Stimulated activated CD4-positive, alpha-beta T cell treated with anti-CD3 and anti-CD28 coated beads, Interleukin-4, amount 100 ng/mL, for 1 hour (primary cell): ENCODE results near the gene SULT1A3.
A peak's percentile ranks its signal among the peaks of the same experiment; 100 is the strongest.
"Not testable (repeated sequence)": the region's sequence is repeated elsewhere in the genome, so short reads cannot be mapped to it uniquely, and the experiment has no call there.

Source experiments
- DNase-seq: peaks from one replicate; pipeline ENCODE4 v3.0.0-alpha.2; 2020

SULT1A3 gene

DNA sequence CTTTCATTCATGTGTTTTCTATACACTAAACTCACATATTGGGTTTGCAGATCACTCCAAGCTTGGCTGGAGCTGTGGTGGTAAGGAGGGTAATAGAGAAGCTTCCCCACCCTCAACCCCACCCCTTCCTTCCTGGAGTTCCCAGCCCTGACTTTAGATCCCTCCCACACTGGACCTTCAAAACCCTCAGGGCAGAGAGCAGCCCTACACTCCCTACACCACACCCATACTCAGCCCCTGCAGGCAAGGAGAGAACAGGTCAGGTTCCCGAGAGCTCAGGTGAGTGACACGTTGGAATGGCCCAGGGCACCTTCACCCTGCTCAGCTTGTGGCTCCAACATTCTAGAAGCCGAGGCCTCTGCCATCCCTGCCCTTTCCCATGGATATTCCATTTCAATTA is at the start of gene SULT1A3:
TSS of gene SULT1A3 (plus strand) at position 207 of the 400 bp plus-strand sequence. CDS start 1,474 bp downstream, outside the sequence.
- not testable (repeated sequence) for DNase-seq

- DNase-seq: no peak
Measured at GRCh38 chr16:30151091-30151490, 48.0 kb upstream of the SULT1A3 start.

- DNase-seq: no peak
Measured at GRCh38 chr16:30152517-30152916, 46.5 kb upstream of the SULT1A3 start.

- DNase-seq: no peak
Measured at GRCh38 chr16:30155188-30155587, 43.9 kb upstream of the SULT1A3 start.

DNA sequence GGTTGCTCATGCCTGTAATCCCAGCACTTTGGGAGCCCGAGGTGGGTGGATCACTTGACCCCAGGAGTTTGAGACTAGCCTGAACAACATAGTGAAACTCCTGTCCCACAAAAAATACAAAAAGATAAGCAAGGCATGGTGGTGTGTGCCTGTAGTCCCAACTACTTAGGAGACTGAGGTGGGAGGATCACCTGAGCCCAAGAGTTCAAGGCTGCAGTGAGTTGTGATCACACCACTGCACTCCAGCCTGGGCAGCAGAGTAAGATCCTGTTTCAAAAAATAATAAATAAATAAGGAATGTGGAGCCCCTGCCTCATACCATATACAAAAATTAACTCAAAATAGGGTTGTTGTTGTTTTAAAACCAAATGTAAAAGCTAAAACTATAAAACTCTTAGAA is 41.8 kb upstream of the SULT1A3 start:
- DNase-seq: no peak

DNA sequence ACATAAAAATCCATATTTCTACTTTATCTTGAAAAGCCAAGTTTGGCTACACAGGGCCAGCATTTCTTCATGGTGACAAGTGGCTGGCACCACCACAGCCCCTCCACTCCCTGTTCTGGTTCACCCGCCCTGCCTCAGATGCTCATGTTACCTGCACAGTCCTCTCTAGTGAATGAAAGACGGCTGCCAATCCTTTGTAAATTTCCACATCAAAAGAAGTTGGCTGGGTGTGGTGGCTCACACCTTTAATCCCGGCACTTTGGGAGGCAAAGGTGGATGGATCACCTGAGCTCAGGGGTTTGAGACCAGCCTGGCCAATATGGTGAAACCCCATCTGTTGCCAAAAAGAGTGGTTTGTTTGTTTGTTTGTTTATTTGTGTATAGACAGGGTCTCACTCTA is 35.5 kb upstream of the SULT1A3 start:
- DNase-seq: no peak

DNA sequence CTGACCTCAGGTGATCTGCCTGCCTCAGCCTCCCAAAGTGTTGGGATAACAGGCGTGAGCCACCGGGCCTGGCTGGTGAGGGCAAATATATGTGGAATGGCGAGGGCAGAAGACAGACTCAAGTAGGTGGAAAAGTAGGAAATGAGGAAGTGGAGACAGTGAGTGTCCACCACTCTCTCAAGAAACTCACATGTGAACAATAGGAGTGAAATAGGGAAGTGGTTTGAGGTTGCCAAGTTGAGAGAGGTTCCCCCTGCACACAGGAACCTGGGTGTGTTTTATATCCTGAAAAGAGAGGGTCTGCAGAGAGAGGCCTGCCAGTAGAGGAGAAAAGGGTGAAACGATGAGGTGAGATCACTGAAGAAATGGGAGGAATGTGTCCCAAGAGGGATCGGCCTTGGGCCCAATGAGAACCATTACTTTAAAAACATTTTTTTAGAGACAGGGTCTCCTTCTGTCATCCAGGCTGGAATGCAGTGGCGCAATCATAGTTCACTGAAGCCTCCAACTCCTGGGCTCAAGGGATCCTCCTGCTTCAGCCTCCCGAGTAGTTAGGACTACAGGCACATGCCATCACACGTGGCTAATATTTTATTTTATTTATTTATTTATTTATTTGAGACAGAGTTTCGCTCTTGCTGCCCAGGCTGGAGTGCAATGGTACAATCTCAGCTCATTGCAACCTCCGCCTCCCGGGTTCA is 32.7 kb upstream of the SULT1A3 start:
- no peak for DNase-seq

- not testable (repeated sequence) for DNase-seq
Measured at GRCh38 chr16:30168746-30169145, 30.3 kb upstream of the SULT1A3 start.

- DNase-seq: not testable (repeated sequence)
Measured at GRCh38 chr16:30169416-30169815, 29.6 kb upstream of the SULT1A3 start.

GRCh38 chr16:30170145-30170544 is 28.9 kb upstream of the SULT1A3 start:
- not testable (repeated sequence) for DNase-seq

DNA sequence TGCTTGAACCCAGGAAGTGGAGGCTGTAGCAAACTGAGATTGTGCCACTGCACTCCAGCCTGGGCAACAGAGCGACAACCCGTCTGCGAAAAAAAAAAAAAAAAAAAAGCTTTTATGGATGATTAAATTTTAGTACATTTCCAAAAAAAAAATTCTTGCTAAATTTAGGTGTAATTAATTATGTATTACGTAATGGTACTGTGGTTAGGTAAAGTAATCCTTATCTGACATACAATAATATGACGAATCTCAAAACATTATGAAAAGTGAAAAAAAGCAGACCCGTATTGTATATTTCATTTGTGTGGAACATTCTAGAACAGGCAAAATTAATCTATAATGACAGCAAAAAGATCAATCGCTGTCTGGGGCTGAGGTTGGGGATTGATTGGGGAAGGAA is 26.0 kb upstream of the SULT1A3 start:
- no peak for DNase-seq

GRCh38 chr16:30176876-30177275 is 22.2 kb upstream of the SULT1A3 start:
- DNase-seq: not testable (repeated sequence)

DNA sequence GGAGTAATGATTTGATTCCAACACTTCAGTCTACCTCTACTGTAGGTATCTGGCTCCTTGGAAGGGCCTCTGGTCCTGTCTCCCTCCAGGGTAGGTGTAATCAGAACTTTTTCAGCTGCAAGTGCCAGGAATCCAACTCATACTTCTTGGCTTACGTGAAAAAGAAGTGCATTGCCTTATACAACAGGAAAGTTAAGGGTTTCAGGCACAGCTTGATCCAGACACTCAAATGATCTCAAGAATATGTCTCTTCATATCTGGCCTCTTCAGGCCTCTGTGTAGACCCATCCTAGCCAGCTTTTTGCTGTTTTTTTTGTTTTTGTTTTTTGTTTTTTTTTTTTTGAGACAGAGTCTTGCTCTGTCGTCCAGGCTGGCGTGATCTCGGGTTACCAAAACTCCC is 19.9 kb upstream of the SULT1A3 start:
- DNase-seq: no peak

DNA sequence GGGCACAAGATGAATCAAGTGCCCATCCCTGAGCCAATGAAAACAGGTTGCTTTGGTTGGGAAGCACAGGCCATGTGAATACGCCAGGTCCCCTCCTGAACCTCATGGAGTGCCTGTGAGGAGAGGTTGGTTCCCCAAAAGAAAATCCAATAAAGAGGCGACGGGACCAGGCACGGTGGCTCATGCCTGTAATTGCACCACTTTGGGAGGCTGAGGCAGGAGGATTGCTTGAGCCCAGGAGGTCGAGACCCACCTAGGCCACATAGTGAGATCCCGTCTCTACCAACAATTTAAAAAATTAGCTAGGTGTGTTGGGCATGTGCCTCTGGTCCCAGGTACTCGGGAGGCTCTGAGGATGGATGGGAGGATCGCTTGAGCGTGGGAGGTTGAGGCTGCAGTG is 19.1 kb upstream of the SULT1A3 start:
- DNase-seq: no peak

DNA sequence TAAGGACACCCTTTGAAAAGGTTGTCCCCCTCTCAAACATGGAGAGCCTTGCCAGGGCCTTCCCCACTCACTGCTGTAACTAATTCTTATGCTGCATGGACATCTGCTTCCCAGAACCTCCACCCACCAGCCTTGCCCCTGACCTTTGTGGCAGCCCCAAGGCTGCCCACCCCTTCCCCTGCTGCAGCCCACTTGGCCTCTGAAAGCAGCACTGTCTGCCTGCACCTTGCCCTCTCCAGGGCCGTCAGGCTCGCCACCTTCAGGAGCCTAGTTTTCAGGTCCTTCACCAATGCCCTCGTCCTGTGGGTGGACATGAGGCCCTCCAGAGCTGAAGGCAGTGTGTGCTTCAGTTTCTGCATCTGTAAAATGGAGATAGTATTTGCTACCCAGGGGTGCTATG is 18.3 kb upstream of the SULT1A3 start:
- no peak for DNase-seq

DNA sequence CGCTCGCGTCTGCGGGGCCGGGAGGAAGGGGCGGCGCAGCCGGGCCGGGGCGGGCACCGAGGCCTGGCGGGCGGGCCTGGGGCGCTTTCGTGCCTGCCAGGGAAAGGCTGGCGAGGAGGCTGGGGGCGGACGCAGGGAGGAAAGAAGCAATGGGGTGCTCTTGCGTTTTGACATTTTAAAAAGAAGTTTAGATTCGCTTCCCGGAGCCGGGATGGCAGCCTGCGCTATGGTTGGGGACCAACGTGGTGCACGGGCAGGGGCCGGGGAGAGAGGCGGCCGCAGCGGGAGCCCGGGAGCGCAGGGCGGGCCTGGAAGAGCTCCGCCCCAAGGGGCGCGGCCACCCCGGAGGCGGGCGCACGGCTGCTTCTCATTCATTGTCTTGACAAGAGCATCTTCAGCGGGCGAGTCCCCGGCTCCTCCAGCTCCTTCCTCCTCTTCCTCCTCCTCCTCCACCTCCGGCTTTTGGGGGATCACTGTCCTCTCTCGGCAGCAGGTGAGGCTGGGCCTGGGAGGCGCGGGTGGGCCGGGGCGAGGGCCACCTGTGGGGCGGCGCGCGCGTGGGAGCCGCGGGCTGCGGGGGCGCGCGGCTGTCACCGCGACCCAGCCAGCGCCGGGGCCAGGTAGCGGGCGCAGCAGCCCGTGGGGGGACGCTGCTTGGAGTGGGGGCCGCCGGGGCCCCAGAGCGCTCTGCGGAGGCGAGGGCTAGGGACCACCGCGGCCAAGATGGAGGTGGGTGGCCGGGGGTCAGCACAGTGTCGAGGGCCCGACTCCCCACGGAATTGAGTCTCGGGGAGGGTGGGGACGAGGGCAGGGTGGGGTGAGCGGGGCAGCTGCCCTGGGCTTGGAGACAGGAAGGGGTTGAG is 15.6 kb upstream of the SULT1A3 start, which contains the start of gene CORO1A:
TSS of gene CORO1A (plus strand) at position 370 of the 863 bp plus-strand sequence. CDS start 1,608 bp downstream, outside the sequence.
- DNase-seq: peak; percentile 82

DNA sequence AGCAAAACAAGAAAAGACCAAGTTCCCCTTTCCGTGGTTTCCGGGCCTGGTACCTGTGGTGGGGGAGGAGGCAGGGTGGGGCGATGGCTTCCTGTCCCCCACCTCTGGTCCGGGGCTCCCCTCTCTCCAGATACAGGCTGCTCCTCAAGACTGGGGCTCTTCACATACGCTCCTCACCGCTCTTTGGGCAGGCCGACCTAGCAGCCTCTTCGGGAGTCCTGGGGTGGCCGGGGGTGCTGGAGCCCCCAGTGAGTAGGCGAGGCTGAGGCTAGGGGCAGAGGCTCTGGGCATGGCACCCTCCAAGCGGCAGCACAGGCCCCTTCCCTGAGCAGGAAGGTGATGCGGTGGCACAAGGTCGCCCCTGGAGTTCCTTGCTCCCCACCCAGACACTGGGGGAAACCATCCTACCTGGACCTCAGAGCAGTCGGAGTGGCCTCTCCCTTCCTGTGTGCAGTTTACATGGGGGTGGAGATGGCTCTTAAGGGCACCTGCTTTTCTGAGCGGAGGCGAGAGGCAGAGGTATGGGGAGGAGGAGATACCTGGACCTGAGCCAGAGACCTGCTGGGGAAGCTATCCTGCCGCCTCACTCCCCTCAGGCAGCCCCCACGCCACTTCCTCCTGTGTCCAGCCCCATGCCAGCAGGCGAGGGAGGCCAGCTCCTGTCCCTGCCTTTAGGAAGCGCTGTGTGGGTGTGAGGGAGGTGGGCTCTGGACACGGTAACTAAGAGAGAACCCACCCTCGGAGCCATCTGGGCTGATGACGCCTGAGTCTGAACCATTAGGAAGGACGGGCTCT is 14.8 kb upstream of the SULT1A3 start:
- DNase-seq: peak; percentile 52

- peak; percentile 31 for DNase-seq
Measured at GRCh38 chr16:30184891-30185682, 14.0 kb upstream of the SULT1A3 start.

- DNase-seq: peak; percentile 72
Measured at GRCh38 chr16:30185683-30186421, 13.2 kb upstream of the SULT1A3 start.

DNA sequence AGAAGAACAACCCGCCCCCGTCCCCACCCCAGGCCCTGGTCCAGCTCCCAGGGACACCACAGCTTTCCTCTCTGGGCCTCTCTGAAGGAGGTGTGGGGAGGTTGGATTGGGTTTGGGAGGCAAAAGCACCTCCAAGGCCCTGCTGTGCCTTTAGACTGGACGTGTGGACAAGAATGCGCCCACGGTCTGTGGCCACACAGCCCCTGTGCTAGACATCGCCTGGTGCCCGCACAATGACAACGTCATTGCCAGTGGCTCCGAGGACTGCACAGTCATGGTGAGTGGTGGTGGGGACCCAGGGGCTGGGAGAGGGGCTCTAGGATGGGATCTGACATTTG is 12.6 kb upstream of the SULT1A3 start:
- DNase-seq: no peak

DNA sequence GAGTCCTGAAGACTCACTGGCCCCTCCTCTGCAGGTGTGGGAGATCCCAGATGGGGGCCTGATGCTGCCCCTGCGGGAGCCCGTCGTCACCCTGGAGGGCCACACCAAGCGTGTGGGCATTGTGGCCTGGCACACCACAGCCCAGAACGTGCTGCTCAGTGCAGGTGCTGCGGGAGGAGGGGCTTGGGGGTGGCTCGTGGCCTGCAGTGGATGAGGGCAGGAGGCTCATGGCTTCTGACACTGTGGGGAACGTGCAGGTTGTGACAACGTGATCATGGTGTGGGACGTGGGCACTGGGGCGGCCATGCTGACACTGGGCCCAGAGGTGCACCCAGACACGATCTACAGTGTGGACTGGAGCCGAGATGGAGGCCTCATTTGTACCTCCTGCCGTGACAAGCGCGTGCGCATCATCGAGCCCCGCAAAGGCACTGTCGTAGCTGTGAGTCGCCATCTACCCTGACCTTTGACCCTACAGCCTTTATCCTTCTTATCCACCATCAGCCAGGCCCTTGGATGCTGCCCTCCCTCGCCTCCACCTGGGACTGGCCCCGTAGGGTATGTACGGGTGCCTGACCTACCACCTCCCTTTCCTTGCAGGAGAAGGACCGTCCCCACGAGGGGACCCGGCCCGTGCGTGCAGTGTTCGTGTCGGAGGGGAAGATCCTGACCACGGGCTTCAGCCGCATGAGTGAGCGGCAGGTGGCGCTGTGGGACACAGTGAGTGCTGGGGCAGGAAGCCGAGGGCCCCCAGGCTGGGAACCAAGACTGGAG is 12.1 kb upstream of the SULT1A3 start:
- peak; percentile 94 for DNase-seq
